RKO (cell line): ENCODE data around the gene GRIK4.
"Not testable (repeated sequence)": the region's sequence is repeated elsewhere in the genome, so short reads cannot be mapped to it uniquely, and the experiment has no call there.

Source experiments
- DNase-seq: peaks from one replicate; pipeline ENCODE4 v3.0.0-alpha.2; 2016; ENCODE audit warnings: low spot score

Gene GRIK4

DNA sequence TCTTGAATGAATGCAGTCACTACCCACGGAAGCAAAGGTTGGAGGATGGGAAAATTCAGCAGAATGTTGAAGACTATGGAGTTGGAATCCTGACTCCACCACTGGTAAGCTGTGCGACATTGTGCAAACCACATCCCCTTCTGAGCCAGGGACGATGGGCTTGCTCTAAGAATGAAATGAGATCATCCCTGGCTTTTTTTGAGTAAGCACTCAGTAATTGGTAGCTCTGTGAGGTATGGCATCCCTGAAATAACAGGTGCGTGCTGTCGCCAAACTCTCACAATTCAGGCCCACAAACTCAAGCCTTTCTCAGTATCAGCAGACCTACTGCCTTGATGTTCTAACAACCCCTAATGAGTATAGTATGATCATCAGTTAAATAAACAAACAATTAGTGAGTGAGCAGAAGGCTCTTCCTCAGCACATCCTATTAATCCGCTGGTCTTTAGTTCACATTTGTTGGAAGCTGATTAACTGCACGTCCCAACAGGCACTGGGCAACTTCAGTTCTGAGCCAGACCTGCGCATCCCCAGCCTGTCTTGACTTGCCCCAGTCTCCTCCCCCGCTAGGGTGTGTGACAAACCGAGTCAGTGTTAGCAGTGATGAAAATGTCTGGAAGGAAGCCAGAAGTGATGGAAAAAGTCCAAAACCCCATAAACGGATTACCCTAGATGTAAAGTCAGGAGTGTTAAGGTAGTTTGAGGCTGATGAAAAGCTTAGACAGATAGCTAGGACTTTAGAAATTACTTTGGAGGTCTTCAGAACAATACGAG lies 235.5 kb downstream of the GRIK4 start:
- no peak for DNase-seq

DNA sequence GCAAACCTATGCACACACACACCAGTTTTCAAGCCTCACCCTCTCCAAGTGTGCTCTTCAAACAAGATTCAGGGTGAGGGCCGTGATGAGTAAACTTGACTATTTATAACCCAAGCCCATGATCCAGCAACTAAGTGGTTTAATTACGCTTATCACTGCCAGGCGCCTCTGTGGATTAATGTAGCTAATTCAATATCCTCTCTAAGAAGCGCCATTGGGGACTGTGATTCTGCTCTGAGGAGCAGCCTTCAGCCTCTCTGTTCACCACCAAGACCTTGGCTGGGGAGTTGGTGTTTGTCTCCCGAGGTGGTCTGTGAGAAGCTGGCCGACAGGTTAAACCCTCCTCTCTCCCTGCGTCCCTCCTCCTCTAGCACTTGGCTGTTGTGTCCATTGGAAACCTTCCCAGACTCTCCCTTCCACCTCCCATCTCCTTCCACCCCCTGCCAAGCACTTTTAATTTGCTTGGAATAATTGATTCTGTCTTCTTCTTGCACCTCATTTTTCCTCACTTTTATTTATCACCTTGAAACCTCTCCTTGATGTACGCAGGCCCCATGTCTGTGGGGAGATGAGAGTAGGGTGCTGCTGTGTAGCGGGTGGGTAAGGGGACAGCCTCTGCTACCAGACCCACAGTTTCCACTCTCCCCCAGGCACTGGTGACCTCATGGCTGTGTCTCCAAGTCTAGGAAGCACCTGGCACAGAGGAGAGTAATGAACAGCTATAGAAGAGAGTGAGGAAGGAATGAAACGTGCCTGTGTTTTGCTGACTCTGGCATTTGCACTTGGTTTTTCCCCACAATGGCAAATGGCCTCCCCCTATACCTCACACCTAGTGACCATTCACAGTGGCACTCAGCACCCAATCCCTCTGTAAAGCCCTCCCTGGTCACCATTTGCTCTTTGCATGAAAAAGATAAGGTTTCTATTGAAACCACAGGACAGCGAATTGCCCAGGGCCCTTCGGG lies 236.6 kb downstream of the GRIK4 start:
- no peak for DNase-seq

DNA sequence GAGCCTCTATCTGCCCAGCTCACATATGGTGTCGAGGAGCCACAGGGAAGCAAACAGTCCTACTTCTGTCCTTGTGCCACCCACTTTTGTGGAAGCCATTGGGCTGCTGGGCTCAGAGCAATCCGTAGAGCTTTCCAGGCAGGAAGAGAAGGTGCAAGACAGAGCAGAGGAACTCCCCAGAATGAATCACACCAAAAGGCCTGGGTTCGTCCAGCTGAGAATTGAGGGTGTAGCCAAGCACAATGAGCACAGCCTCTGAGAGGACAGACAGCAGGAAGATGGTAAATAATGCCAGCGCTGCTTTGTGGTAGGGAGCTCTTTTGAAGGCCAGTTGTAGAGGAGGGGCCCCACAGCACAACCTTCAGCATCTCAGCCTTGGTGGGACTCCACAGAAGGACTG lies 237.8 kb downstream of the GRIK4 start:
- DNase-seq: no peak

DNA sequence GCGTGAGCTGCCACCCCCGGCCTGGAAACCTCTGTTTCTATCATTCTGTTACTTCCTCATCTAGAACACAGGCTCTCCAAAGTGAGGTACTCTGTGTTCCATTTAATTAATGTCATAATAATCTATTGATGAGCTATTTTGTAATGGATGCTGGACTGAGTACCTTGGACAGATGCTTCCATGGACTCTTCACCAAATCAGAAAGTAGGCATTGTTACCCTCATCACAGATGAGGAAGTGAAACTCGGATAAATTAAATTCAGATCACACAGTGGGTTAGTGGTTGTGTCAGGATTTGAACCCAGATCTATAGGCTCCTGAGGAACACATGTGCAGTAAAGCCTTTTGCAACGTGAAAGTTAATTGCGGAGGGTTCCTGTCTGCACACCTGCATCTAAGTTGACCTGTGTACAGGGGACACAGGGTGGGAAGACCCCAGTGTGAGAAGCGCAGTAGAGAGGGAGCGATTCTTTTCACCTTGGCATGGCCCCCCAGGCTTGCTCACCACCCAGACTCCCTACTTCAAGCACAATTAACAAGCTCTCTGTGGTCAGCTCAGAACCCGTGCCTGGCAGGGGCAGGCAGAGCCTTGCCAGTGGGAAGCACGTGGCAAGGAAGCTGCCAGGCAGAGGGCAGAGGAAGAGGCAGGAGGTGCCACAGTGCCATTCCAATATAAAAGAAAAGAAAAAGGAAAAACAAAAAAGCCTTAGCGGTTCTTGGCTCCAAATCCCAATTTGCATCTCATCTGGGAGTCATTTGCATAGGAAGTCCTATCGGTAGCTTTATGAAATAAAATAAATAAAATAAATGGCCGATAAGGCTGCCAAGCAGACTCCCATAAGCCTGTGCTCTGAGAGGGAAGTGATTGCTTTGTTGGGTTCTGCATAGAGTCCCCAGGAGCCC lies 239.3 kb downstream of the GRIK4 start:
- no peak for DNase-seq

DNA sequence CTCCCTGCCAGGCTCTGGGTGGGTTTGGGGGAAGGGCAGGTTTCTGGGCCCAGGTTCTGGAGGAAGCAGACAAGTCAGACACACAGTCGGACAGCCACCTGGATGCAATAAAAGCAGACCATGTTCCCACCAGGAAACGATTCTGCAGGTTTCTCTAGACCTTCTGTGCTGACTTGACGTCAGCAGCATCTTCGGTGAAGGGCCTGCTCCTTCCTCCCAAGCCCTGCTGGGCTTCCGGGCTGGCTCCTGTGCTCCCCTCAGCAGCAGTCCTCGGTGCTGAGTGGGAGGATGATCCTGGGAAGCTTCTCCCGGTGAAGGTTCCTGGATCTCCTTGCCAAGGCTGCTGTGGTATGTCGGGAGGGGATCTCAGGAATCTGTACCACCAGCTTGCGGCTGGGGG lies 240.0 kb downstream of the GRIK4 start:
- no peak for DNase-seq

DNA sequence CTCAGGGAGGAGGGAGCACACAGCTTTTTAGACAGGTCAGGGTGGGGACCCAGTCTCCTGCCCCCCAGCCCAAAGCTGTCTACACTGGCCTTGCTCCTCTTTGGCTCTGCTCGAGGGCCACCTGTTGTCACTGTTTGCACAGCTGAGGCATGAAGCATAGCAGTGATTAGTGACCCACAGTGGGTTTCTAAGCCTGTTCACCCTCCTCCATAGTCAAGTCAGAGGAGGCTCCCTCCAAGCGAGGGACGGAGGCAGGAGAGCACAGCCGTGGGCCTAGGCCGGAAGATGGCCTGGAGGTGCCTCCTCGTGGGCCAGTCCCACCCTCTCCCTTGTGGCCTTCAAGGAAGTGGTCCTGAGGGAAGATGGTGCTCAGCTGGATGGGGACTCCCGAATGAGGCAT lies 241.1 kb downstream of the GRIK4 start:
- no peak for DNase-seq

DNA sequence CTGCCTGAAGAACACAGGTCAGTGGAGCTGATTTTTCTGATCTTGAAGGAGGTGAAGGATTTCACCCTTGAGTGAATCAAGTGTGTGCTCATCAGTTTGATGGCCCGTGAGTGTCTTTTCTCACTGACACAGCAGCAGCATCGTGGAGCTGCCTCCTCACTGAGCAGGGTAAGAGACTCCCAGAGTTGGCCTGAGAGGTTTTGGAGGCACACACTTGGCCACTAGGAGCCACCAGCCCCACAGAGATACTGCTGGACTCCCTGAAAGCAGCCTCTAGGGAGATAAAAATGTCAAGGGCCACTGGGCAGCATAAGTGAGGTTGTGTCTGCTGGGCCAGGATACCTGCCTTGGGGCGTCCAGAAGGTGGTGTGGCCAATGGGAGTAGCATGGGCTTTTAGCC lies 245.4 kb downstream of the GRIK4 start:
- no peak for DNase-seq

DNA sequence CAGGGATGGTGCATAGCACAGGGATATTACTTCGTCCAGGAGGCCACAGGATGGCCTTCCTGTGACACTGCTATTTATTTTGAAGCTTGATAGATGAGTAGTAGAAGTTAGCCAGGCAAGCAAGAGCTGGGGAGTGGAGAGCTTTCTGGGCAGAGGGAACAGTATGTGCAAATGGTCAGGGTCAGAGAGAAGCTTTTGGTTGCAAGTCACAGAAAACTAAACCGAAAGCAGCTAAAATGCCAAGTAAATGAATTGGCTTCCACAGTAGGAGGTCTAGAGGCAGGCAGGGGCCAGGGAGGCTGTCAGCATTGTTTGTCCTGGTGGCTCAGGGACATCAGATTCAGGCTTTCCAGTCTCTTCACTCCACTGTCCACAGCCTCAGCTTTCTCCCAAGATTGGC lies 247.5 kb downstream of the GRIK4 start:
- no peak for DNase-seq

DNA sequence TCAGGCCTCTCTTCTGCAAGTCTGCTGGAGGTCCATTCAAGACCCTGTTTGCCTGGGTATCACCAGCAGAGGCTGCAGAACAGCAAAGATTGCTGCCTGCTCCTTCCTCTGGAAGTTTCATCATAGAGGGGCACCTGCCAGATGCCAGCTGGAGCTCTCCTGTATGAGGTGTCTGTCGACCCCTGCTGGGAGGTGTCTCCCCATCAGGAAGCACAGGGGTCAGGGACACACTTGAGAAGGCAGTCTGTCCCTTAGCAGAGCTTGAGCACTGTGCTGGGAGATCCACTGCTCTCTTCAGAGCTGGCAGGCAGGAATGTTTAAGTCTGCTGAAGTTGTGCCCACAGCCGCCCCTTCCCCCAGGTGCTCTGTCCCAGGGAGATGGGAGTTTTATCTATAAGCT lies 254.2 kb downstream of the GRIK4 start:
- DNase-seq: not testable (repeated sequence)

DNA sequence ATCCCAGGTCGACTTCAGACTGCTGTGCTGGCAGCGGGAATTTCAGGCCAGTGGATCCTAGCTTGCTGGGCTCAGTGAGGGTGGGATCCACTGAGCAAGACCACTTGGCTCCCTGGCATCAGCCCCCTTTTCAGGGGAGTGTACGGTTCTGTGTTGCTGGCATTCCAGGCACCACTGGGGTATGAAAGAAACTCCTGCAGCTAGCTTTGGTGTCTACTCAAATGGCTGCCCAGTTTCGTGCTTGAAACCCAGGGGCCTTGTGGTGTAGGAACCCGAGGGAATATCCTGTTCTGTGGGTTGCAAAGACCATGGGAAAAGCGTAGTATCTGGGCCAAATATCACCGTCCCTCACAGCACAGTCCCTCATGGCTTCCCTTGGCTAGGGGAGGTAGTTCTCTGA lies 254.8 kb downstream of the GRIK4 start:
- DNase-seq: no peak

DNA sequence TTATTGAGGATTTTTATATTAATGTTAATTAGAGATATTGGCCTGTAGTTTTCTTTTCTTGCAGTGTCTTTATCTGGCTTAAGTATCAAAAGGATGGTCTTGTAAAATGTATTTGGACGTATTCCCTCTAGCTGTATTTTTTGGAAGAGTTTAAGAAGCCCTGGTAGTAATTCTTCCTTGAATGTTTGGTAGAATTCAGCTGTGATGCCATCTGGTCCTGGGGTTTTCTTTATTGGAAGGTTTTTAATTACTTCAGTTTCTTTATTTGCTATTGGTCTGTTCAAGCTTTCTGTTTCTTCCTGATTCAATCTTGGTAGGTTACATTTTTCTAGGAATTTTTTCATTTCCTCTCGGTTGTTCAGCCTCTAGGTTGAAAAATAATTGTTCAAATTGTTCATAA lies 257.4 kb downstream of the GRIK4 start:
- DNase-seq: no peak

DNA sequence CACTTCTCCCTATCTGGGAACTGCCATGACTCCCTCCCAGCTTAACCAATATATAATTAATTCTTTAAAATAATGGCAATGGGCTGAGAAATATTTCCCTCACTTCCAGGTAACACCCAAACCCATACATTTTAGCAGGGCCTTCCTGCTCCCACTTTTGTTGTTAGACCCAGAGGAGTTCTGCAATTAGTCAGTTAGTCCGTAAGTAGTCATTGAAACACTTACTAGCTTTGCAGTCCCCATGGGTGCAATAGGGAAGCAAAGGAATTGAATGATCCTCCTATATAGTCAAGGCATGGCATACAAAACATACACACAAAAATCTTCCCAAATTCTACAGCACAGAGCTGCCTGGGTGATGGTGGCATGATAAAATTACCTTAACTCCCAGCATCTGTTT lies 258.4 kb downstream of the GRIK4 start:
- DNase-seq: no peak

DNA sequence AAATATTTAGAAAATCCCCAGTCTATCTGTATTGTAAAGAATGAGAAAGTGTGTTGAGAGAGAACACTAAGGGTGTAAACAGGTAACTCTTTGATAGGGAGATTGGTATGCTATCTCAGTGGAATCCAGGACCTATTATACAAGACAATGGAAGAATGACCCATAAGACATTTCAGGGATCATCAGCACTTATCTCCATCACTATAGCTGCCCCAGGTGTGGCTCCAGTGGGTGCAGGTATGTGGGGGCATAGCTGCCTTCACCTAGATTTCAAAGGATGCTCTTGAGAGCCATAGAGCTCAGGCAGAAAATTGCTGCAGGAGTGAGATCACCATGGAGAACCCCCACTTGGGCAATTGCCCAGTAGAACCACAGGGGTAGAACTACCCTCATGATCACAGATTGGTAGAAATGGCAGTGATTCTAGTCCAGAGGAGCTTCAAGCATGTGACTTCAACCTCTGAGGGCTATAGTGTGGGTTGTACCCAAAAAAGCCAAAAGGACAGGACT lies 260.1 kb downstream of the GRIK4 start:
- no peak for DNase-seq

DNA sequence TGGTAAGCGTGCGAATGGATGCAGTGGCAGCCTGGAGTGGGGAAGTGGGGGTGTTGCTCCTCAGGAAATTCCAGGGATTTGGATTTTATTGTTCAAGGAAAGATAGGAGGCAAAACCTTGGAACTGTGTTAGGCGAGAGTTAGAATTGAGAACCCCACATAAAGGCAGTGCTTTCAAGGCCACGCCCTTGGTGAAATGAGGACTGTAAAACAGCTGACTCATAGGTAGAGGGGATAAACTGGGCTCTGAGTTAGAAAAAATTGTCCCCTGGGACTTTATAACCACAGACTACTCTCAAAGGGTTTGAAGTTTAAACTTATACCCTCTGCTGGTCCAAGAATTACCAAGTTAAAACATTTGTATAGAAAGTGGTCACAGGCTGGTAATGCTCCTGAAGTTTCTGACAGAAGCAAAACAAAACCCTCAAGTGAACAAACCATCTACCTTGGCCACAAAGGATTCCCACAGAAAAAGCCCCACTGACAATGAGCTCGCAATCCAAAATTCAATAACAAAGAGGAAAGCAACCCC lies 262.0 kb downstream of the GRIK4 start:
- DNase-seq: no peak

DNA sequence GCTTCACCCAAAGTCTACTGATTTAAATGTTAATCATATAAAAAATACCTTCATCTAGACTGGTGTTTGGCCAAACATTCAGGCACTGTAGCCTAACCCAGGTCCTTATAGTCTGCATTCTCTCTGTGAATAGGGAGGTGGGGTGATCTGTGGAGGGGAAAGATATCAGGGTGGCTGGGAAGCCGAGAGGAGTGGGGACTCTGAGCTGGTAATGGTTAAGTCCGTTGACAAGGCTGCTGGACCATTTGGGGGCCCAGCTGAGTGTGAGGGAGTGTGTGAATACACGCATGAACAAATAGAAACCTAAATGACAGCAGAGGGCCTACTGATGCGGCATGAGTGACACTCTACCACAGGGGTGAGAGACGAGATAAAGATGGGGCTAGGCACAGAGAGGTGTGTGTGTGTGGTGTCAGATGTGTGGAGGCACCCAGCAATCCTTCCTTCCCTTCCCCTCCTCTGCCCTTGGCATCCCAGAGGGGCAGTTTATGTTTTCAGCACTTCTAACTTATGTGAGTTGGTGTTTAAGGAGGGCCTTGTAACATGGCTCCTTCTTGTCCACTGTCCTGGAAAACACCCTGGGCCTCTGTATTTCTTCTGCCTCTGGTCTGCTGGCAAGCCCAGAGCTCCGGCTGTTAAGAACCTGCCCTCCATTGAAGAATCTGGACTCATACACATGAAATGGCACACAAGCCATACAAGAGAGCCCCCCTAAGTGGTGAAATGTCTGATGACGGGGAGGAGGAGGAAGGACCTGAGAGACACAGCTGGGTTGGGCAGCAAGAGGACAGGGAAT lies 263.2 kb downstream of the GRIK4 start:
- no peak for DNase-seq

DNA sequence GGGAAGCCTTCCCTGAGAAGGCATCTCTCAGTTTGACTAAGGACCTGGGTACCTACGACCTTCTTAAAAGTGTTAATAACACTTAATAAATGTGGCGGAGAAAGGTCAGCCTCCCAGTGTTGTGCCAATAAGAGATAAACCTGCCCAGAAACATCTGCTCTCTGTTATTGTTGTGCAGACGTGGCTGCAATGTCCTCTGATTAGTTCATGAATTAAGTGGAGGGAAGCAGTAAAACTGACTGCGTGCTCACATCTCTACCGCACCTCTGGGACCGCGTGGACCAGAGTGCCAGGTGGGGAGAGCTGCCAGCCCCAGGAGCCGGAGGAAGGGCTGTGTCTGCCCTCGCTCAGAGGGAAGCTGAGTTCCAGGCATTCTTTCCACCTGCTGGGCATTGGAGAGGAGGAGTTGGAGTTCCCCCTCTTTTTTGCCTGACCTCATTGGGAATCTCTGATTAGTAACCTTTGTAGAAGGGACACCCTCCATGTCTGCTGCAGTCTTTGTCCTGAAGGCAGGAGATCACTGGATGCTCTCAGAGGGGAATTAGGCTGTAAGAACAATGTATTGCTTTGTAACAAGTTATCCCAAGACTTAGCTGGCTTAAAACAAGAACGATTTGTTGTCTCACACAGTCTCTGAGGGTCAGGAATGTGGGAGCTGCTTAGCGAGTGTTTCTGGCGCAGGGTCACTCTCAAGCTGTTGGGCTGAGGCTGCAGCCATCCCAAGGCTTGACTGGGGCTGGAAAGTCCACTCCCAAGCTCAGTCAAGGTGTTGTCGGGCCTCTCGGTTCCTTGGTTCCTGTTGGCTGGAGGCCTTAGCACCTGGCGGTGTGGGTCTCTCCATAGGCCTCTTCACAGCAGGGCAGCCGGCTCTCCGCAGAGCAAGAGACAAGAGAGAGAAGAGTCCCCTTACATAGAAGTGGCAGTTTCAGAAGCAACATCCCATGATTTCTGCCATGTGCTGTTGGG lies 264.7 kb downstream of the GRIK4 start:
- no peak for DNase-seq

DNA sequence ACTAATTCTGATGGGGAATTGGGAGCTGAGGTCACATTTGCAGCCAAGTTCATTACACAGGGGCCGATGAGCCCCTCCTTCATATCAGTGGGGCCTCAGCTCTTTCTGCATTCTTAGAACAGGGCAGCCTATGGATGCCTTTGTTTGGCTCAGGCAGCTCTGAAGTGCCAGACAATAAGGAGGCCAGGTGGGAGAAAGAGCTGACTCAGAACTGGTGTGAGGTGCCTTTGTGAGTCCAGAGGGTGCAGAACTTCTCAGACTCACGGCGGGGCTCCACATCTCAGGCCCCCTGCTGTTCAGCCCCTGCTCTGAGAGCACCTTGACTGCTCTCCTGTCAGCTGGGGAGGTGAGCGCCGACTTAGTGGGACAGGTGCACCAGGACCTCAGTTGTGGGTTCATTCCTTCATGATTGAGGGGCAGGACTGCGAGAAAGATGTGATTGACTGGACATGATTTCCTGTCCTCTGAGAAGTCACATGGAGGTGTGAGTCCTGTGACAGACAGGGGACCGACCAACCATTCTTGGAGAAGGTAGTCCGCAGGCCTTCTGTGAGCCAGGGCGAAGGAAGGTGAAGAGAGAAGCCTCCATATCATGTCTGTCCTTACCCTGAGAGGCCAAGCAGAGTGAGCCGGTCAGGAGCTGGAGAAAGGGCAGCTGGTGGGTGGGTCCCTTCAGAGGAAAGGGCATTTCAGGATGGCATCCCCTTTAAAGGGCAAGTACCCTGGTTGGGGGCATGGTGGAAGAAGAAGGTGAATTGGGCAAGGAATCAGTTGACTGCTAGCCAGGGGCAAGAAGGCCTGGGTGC lies 267.3 kb downstream of the GRIK4 start:
- DNase-seq: no peak

DNA sequence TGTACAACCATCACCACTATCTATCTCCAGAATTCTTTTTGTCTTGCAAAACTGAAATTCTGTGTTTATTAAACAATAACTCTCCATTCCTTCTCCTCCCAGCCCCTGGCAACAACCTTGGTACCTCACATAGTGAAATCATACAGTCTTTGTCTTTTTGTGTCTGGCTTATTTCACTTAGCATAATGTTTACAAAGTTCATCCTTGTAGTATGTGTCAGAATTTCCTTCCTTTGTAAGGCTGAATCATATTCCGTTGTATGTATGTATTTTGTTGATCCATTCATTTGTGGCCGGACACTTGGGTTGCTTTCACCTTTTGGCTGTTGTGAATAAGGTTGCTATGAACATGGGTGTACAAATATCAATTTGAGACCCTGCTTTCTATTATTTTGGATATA lies 268.7 kb downstream of the GRIK4 start:
- no peak for DNase-seq
